ENCODE measurements around the gene IFNL3.
A peak's percentile ranks its signal among the peaks of the same experiment; 100 is the strongest.

IFNL3 gene

GRCh38 chr19:39196320-39196719 is 48.5 kb downstream of the IFNL3 start:
- TF ChIP-seq CTCF (IDR thresholded peaks at IDR 0.05; ENCODE audit: poor library complexity, severe bottlenecking): no peak
- ATAC-seq (ENCODE audit: low read depth): no peak
- no peaks in the 10 kb centered on the region for H3K9me3 ChIP-seq (ENCODE audit: severe bottlenecking)
- H3K4me1 ChIP-seq (ENCODE audit: insufficient read depth, poor library complexity, severe bottlenecking): peaks cover 5% of the 10 kb centered on the region
- DNase-seq (ENCODE audit: low spot score): no peak
- H3K36me3 ChIP-seq (ENCODE audit: low read depth): no peaks in the 10 kb centered on the region
- H3K27me3 ChIP-seq (ENCODE audit: insufficient read depth, poor library complexity, severe bottlenecking): no peaks in the 10 kb centered on the region
- H3K27ac ChIP-seq (ENCODE audit: poor library complexity, severe bottlenecking): no peak overlapping the region
- H3K4me3 ChIP-seq (ENCODE audit: severe bottlenecking): no peak overlapping the region

DNA sequence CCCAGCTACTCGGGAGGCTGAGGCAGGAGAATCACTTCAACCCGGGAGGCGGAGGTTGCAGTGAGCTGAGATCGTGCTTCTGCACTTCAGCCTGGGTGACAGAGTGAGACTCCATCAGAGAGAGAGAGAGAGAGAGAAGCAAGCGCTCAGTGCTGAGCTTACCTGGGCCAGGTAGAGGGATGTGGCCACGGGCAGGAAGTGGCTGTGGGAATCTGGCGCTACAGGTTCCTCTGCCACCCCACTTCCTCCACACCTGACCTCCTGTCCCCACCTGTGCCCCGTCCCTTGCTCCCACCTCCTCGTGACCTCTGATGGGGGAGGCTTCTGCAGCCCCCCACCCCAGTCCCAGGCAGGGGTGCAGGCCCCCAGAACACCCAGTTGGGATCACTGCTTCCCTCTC is 49.1 kb downstream of the IFNL3 start:
- no peak for DNase-seq (ENCODE audit: low spot score)
- no peak overlapping the region for H3K27ac ChIP-seq (ENCODE audit: poor library complexity, severe bottlenecking)
- ATAC-seq (ENCODE audit: low read depth): no peak
- no peak overlapping the region for H3K4me3 ChIP-seq (ENCODE audit: severe bottlenecking)
- no peaks in the 10 kb centered on the region for H3K27me3 ChIP-seq (ENCODE audit: insufficient read depth, poor library complexity, severe bottlenecking)
- TF ChIP-seq CTCF (IDR thresholded peaks at IDR 0.05; ENCODE audit: poor library complexity, severe bottlenecking): no peak
- no peaks in the 10 kb centered on the region for H3K9me3 ChIP-seq (ENCODE audit: severe bottlenecking)
- no peaks in the 10 kb centered on the region for H3K36me3 ChIP-seq (ENCODE audit: low read depth)
- peaks cover 5% of the 10 kb centered on the region for H3K4me1 ChIP-seq (ENCODE audit: insufficient read depth, poor library complexity, severe bottlenecking)

- no peaks in the 10 kb centered on the region for H3K36me3 ChIP-seq (ENCODE audit: low read depth)
- no peak overlapping the region for H3K4me3 ChIP-seq (ENCODE audit: severe bottlenecking)
- ATAC-seq (ENCODE audit: low read depth): no peak
- no peaks in the 10 kb centered on the region for H3K27me3 ChIP-seq (ENCODE audit: insufficient read depth, poor library complexity, severe bottlenecking)
- peaks cover 5% of the 10 kb centered on the region for H3K4me1 ChIP-seq (ENCODE audit: insufficient read depth, poor library complexity, severe bottlenecking)
- no peak for DNase-seq (ENCODE audit: low spot score)
- H3K27ac ChIP-seq (ENCODE audit: poor library complexity, severe bottlenecking): no peak overlapping the region
- TF ChIP-seq CTCF (IDR thresholded peaks at IDR 0.05; ENCODE audit: poor library complexity, severe bottlenecking): no peak
- H3K9me3 ChIP-seq (ENCODE audit: severe bottlenecking): no peaks in the 10 kb centered on the region
Observed at GRCh38 chr19:39194832-39195542, 49.8 kb downstream of the IFNL3 start.

DNA sequence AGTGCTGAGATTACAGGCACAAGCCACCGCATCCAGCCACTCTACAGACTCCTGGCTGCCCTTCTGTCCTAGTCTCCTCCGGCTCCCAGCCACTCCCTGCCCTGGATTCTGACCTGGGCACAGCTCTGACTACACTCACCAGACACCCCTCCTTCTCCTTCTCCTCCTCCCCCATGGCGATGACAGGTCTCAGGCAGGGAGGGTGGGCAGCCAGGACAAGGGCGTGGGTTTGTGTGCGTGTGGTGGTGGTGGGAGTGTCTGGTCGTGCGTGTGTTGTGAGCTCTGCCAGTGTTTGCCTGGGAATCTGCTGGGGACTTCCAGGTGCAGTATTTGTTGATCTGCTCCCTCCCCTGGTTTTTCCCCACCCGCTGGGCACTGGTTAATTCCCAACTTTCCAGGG is 51.0 kb downstream of the IFNL3 start:
- no peaks in the 10 kb centered on the region for H3K9me3 ChIP-seq (ENCODE audit: severe bottlenecking)
- no peaks in the 10 kb centered on the region for H3K36me3 ChIP-seq (ENCODE audit: low read depth)
- ATAC-seq (ENCODE audit: low read depth) (peak; percentile 57), DNase-seq (ENCODE audit: low spot score) (no peak)
- peaks cover 5% of the 10 kb centered on the region for H3K4me1 ChIP-seq (ENCODE audit: insufficient read depth, poor library complexity, severe bottlenecking)
- H3K4me3 ChIP-seq (ENCODE audit: severe bottlenecking): no peak overlapping the region
- H3K27me3 ChIP-seq (ENCODE audit: insufficient read depth, poor library complexity, severe bottlenecking): no peaks in the 10 kb centered on the region
- no peak overlapping the region for H3K27ac ChIP-seq (ENCODE audit: poor library complexity, severe bottlenecking)
- TF ChIP-seq CTCF (IDR thresholded peaks at IDR 0.05; ENCODE audit: poor library complexity, severe bottlenecking): no peak

Measured in RWPE2 (cell line).